ENCODE measurements around the gene NFATC2. TPM values are rescaled to one million over a fixed set of nuclear protein-coding genes. Genes with fewer than 3 reads are reported as not detected.

The NFATC2 gene
- total and polyA plus RNA-seq, 12 donors = 0.61 to 7.7 (median 4.0) TPM

DNA sequence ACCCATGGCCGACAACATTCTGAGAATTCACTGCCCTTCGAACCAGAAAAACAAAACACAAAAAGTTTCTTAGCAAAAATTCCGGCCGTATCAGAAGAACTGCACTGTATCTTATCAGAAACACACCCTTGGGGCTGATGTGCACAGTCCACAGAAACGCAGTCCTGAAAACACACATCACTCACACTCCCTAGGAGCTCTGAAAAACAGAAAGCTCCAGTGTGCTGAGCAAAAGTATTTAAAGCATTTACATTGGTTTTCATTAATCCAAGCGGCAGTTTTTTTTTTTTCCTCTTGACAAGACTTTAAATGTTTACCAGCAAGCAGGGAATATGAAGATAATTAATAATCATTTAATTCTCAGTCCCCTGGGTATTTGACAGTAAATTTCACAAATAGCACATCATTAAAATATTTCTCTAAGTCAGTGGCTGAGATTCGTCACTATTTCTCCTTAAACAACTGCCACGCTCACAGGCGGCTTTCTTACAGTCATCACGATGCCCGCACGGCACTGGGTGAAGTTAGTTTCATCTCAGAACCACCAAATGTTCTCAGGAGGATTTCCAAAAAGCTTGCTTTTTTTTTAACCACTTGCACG, 13.3 kb downstream of the NFATC2 start:
- H3K4me3 ChIP-seq = no peak overlapping the region
- H3K27ac ChIP-seq = no peak overlapping the region
- TF ChIP-seq POLR2A (IDR thresholded peaks at IDR 0.05) = no peak
- TF ChIP-seq, protein P1, sequence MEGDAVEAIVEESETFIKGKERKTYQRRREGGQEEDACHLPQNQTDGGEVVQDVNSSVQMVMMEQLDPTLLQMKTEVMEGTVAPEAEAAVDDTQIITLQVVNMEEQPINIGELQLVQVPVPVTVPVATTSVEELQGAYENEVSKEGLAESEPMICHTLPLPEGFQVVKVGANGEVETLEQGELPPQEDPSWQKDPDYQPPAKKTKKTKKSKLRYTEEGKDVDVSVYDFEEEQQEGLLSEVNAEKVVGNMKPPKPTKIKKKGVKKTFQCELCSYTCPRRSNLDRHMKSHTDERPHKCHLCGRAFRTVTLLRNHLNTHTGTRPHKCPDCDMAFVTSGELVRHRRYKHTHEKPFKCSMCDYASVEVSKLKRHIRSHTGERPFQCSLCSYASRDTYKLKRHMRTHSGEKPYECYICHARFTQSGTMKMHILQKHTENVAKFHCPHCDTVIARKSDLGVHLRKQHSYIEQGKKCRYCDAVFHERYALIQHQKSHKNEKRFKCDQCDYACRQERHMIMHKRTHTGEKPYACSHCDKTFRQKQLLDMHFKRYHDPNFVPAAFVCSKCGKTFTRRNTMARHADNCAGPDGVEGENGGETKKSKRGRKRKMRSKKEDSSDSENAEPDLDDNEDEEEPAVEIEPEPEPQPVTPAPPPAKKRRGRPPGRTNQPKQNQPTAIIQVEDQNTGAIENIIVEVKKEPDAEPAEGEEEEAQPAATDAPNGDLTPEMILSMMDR (IDR thresholded peaks at IDR 0.05) = no peak

DNA sequence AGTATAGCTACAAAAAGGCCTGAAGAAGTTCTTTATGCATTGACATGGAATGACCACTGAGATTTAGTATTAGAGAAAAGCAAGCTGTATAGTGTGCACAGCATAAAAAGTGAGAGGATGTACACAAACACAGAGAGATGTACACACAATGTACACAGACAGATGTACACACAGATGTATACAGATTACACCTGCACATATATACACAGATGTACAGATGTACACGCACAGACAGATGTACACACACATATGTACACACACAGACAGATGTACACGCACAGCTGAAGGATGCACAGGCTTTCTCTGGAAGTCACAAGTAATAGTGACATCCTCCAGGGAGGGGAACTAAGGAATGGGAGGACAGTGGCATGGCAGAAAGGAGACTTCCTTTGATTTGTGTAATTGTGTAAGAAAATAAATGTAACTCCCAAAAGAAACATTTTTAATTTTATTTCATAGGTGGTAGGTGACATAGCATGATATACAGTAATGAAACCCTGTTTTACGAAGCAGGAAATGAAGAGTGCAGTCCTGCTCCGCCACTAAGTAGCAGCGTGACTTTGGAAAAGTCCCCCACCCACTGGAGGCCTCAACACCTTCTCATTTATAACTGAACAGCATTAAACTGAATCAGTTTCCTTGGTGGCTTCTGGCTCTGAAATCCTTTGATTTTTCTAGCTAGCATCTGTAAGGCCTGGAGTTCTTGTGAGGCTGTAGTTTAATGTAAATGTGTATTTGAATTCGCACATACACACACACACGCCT, 14.1 kb downstream of the NFATC2 start:
- no peak overlapping the region for H3K4me3 ChIP-seq
- TF ChIP-seq, protein P1 (IDR thresholded peaks at IDR 0.05) = no peak
- no peak for TF ChIP-seq POLR2A (IDR thresholded peaks at IDR 0.05)
- no peaks in the 10 kb centered on the region for H3K4me1 ChIP-seq (replicated peaks in 1 of 2)
- no peaks in the 10 kb centered on the region for H3K27me3 ChIP-seq
- no peaks in the 10 kb centered on the region for H3K36me3 ChIP-seq (replicated peaks in 1 of 2)
- DNase-seq = no peak
- intact Hi-C loops (cut with DNase I) = no loop called here
- WGBS, 4 donors = 68 to 91% (median 84%) methylated on average over 7 of the region's 7 CpGs
- no peaks in the 10 kb centered on the region for H3K9me3 ChIP-seq (replicated peaks in 1 of 3)
- H3K27ac ChIP-seq = no peak overlapping the region

More for the DNA sequence above, 13.3 kb downstream of the NFATC2 start:
- Histone ChIP-seq H3K36me3 (replicated peaks in 1 of 2) (no peaks in the 10 kb centered on the region), H3K27me3 (no peaks in the 10 kb centered on the region), H3K4me1 (replicated peaks in 1 of 2) (no peaks in the 10 kb centered on the region), H3K9me3 (replicated peaks in 1 of 3) (no peaks in the 10 kb centered on the region)
- WGBS, 4 donors = 64 to 72% (median 67%) methylated on average over 13 of the region's 13 CpGs
- intact Hi-C loops (cut with DNase I) = no loop called here
- DNase-seq = no peak

DNA sequence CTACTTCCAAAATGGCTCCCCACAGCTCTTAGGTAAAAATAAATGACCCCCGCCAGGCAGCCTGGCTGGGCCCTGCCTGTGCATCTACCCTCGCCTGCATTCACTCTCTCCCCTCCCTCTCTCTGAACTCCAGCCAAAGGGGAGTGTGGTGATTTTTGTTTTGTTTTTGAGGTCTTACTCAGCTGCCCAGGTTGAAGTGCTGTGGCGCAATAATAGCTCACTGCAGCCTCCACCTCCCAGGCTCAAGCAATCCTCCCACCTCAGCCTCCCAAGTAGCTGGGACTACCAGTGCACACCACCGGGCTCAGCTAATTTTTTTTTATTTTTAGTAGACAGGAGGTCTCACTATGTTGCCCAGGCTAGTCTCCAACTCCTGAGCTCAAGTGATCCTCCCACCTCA, 15.8 kb downstream of the NFATC2 start:
- H3K9me3 ChIP-seq (replicated peaks in 1 of 3) = no peaks in the 10 kb centered on the region
- intact Hi-C loops (cut with DNase I) = no loop called here
- H3K27ac ChIP-seq = no peak overlapping the region
- TF ChIP-seq, protein P1 (IDR thresholded peaks at IDR 0.05) = no peak
- no peak for TF ChIP-seq POLR2A (IDR thresholded peaks at IDR 0.05)
- WGBS, 4 donors = 93 to 96% (median 94%) methylated on average over 4 of the region's 4 CpGs
- H3K4me1 ChIP-seq (replicated peaks in 1 of 2) = no peaks in the 10 kb centered on the region
- DNase-seq = no peak
- no peaks in the 10 kb centered on the region for H3K36me3 ChIP-seq (replicated peaks in 1 of 2)
- no peaks in the 10 kb centered on the region for H3K27me3 ChIP-seq
- H3K4me3 ChIP-seq = no peak overlapping the region

DNA sequence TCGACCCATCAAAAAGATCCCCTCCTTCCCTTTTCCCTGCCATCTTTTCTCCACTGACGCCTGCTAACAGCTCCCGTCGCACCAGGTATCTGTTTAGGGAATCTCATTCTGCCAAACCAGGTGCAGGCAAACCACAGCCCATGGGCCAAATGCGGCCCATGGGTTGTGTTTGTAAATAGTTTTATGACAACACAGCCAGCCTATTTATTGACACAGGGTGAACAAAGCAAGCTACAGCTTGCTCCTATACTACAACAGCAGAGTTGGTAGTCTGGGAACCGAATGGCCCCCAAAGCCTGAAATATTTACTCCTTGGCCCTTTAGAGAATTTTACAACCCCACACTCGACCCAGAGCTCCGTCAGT, 16.4 kb downstream of the NFATC2 start:
- no peak for TF ChIP-seq POLR2A (IDR thresholded peaks at IDR 0.05)
- TF ChIP-seq, protein P1 (IDR thresholded peaks at IDR 0.05) = no peak
- peak overlapping the region in 2 of 5 donors; percentile 29 to 61 for H3K27ac ChIP-seq
- no peak overlapping the region for H3K4me3 ChIP-seq
- H3K36me3 ChIP-seq (replicated peaks in 1 of 2) = no peaks in the 10 kb centered on the region
- WGBS, 4 donors = 68 to 79% (median 71%) methylated on average over 7 to 8 of the region's 8 CpGs
- H3K4me1 ChIP-seq (replicated peaks in 1 of 2) = no peaks in the 10 kb centered on the region
- DNase-seq = no peak
- H3K9me3 ChIP-seq (replicated peaks in 1 of 3) = no peaks in the 10 kb centered on the region
- intact Hi-C loops (cut with DNase I) = no loop called here
- H3K27me3 ChIP-seq = no peaks in the 10 kb centered on the region
